Neural crest cell (in vitro differentiated cells): ENCODE data around the gene PYGB. TPM values are rescaled to one million over a fixed set of nuclear protein-coding genes. Genes with fewer than 3 reads are reported as not detected.

ENCODE experiments used
- DNase-seq: peaks from one replicate; pipeline ENCODE4 v3.0.0; 2021; ENCODE audit warnings: low read depth, mixed read lengths, low spot score
- H3K27ac Mint-ChIP-seq: one replicate; pipeline ENCODE4 v1.8.0; 2021; ENCODE audit warnings: mild to moderate bottlenecking, mixed read lengths; ENCODE audit not compliant: unreplicated experiment
- H3K27me3 Mint-ChIP-seq: 2 replicates; pipeline ENCODE4 v1.8.0; 2021; ENCODE audit warnings: low read depth, mild to moderate bottlenecking, mixed read lengths
- H3K36me3 Mint-ChIP-seq: 2 replicates; pipeline ENCODE4 v1.8.0; 2021; ENCODE audit warnings: low read depth, mild to moderate bottlenecking, mixed read lengths
- H3K4me1 Mint-ChIP-seq: 2 replicates; pipeline ENCODE4 v1.8.0; 2021; ENCODE audit warnings: mixed read lengths
- H3K4me3 Mint-ChIP-seq: one replicate; pipeline ENCODE4 v1.8.0; 2021; ENCODE audit warnings: mild to moderate bottlenecking, mixed read lengths
- H3K9me3 Mint-ChIP-seq: 2 replicates; pipeline ENCODE4 v1.8.0; 2021; ENCODE audit warnings: mixed read lengths
- CTCF ChIP-seq: fragments of 200-600 bp; sonication (generic); conservative IDR thresholded peaks from 2 replicates; pipeline ENCODE4 v1.5.0; 2021; ENCODE audit warnings: antibody characterized with exemption, mild to moderate bottlenecking
- total RNA-seq: library from RNA; stranded (reverse); gene quantifications from 2 replicates; pipeline ENCODE4 v1.2.1, GENCODE V29; 2021

Gene PYGB
- total RNA-seq, 1 donor from 2014 or later = 77.1 TPM

GRCh38 chr20:25289886-25290597 is 42.2 kb downstream of the PYGB start:
- Mint-ChIP-seq H3K27ac (no peak overlapping the region), H3K4me3 (peak overlapping the region; percentile 27), H3K4me1 (peaks cover 6% of the 10 kb centered on the region), H3K36me3 (peaks cover 15% of the 10 kb centered on the region), H3K9me3 (no peaks in the 10 kb centered on the region), H3K27me3 (peaks cover 4% of the 10 kb centered on the region)
- no peak for DNase-seq
- no peak for TF ChIP-seq CTCF

- Mint-ChIP-seq H3K27ac (no peak overlapping the region), H3K9me3 (no peaks in the 10 kb centered on the region)
- no peak for TF ChIP-seq CTCF
Observed at GRCh38 chr20:25290646-25291431, 43.0 kb downstream of the PYGB start.

GRCh38 chr20:25291432-25292133 is 43.7 kb downstream of the PYGB start:
- H3K27ac Mint-ChIP-seq = no peak overlapping the region
- H3K4me1 Mint-ChIP-seq = peaks cover 6% of the 10 kb centered on the region
- H3K4me3 Mint-ChIP-seq = peak overlapping the region; percentile 64
- TF ChIP-seq CTCF = no peak
- no peak for DNase-seq
- peaks cover 4% of the 10 kb centered on the region for H3K27me3 Mint-ChIP-seq
- H3K9me3 Mint-ChIP-seq = no peaks in the 10 kb centered on the region
- H3K36me3 Mint-ChIP-seq = peaks cover 5% of the 10 kb centered on the region

More at GRCh38 chr20:25290646-25291431, 43.0 kb downstream of the PYGB start:
- H3K4me1 Mint-ChIP-seq = peaks cover 6% of the 10 kb centered on the region
- H3K27me3 Mint-ChIP-seq = peaks cover 4% of the 10 kb centered on the region
- peaks cover 7% of the 10 kb centered on the region for H3K36me3 Mint-ChIP-seq
- no peak overlapping the region for H3K4me3 Mint-ChIP-seq
- no peak for DNase-seq

GRCh38 chr20:25292176-25292891 is 44.4 kb downstream of the PYGB start:
- Mint-ChIP-seq H3K27me3 (peaks cover 4% of the 10 kb centered on the region), H3K36me3 (no peaks in the 10 kb centered on the region), H3K27ac (no peak overlapping the region), H3K4me3 (no peak overlapping the region), H3K9me3 (no peaks in the 10 kb centered on the region), H3K4me1 (peaks cover 6% of the 10 kb centered on the region)
- no peak for TF ChIP-seq CTCF
- no peak for DNase-seq

GRCh38 chr20:25293507-25293906 is 45.6 kb downstream of the PYGB start:
- no peak for DNase-seq
- Mint-ChIP-seq H3K9me3 (no peaks in the 10 kb centered on the region), H3K27ac (no peak overlapping the region), H3K27me3 (peaks cover 4% of the 10 kb centered on the region), H3K4me1 (peaks cover 6% of the 10 kb centered on the region), H3K36me3 (no peaks in the 10 kb centered on the region), H3K4me3 (peak overlapping the region; percentile 52)
- no peak for TF ChIP-seq CTCF
